Colonic mucosa (tissue), 4 donors: ENCODE data around the gene ARHGAP12. TPM values are rescaled to one million over a fixed set of nuclear protein-coding genes. Genes with fewer than 3 reads are reported as not detected.

Source experiments
- DNase-seq: peaks from one replicate; pipeline ENCODE4 v3.0.0-alpha.2; 2020
- H3K27ac ChIP-seq: fragments of 200-600 bp; one replicate; pipeline ENCODE4 v1.8.0; 2021
- H3K27me3 ChIP-seq: fragments of 200-600 bp; one replicate; pipeline ENCODE4 v1.8.0; 2021
- H3K36me3 ChIP-seq: fragments of 200-600 bp; one replicate; pipeline ENCODE4 v1.8.0; 2021
- H3K4me1 ChIP-seq: fragments of 200-600 bp; one replicate; pipeline ENCODE4 v1.8.0; 2021; ENCODE audit warnings: mild to moderate bottlenecking
- H3K4me3 ChIP-seq: fragments of 200-600 bp; one replicate; pipeline ENCODE4 v1.8.0; 2021
- H3K9ac ChIP-seq, 2 donors: one replicate each; pipeline ENCODE4 v1.7.0; 2013; ENCODE audit warnings: control low read depth in 2 of 2, low read depth in 2 of 2, low read length in 2 of 2
- H3K9me3 ChIP-seq: fragments of 200-600 bp; one replicate; pipeline ENCODE4 v1.8.0; 2021
- CTCF ChIP-seq: fragments of 200-600 bp; IDR thresholded peaks from one replicate; pipeline ENCODE4 v1.8.0; 2022; ENCODE audit warnings: antibody characterized with exemption, mild to moderate bottlenecking
- intact Hi-C: fragments of 100-400 bp; cut with DNase I; formaldehyde crosslinking; loops from one replicate; pipeline ENCODE4 v1.14.1; 2022
- total RNA-seq, 2 donors: library from RNA; stranded (reverse); fragmentation: NEBNext Ultra II Directional in 1 of 2; extraction: Animal tissue kit (Norgen Biotek cat#: 25700) in 1 of 2; gene quantifications; one replicate each; pipeline ENCODE4 v1.2.1, GENCODE V29; 2021
- donor health status: healthy.
- donor health status: DM: no; HTN: no; CAD: no.
- donor health status: DM: no; HTN: no; CAD: no.

The ARHGAP12 gene
- total RNA-seq, 2 donors from 2014 or later: 25.1 to 43.9 TPM

DNA sequence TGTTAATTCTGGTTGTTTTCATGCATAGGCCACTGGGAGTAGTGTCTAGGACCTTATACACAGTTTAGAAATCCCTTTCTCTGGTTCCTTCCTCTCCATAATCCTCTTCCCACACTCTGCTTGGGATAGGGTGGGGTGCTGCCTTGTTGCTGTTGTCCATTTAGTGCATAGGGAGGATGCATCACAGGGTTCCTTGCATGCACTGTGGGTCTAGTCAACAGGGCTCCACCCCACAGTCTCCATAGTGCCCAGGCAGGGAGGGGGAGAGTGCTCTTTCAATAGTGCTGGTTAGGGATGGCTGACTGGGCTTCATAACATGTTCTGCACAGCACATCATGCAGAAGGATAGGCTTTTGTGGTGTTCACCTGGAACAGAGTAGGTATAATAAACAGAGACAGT, 81.1 kb downstream of the ARHGAP12 start:
- H3K36me3 ChIP-seq: no peaks in the 10 kb centered on the region
- intact Hi-C loops: loop anchor here (10.0 kb wide), 1 partner anchor 187 kb away; no protein-coding TSS in a partner anchor
- H3K4me1 ChIP-seq: no peaks in the 10 kb centered on the region
- H3K27me3 ChIP-seq: no peaks in the 10 kb centered on the region
- DNase-seq: no peak
- no peak overlapping the region for H3K27ac ChIP-seq
- H3K4me3 ChIP-seq: no peak overlapping the region
- no peak overlapping the region for H3K9ac ChIP-seq
- H3K9me3 ChIP-seq: no peaks in the 10 kb centered on the region
- no peak for TF ChIP-seq CTCF

DNA sequence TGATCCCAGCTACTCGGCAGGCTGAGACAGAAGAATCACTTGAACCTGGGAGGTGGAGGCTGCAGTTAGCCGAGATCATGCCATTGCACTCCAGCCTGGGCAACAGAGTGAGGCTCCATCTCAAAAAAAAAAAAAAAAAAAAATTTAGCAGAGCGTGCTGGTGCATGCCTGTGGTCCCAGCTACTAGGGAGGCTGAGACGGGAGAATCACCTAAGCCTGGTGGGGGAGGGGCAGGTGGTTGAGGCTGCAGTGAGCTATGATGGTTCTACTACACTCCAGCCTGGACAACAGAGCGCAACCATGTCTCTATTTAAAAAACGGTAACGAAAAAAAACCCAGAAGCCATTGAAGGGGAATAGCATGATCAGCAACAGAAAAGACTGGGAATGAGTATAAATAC, 89.9 kb downstream of the ARHGAP12 start:
- no peak for TF ChIP-seq CTCF
- DNase-seq: no peak
- intact Hi-C loops: no loop called here
- Histone ChIP-seq H3K9me3 (no peaks in the 10 kb centered on the region), H3K36me3 (no peaks in the 10 kb centered on the region), H3K27ac (no peak overlapping the region), H3K4me1 (no peaks in the 10 kb centered on the region), H3K27me3 (no peaks in the 10 kb centered on the region), H3K9ac (no peak overlapping the region), H3K4me3 (no peak overlapping the region)

DNA sequence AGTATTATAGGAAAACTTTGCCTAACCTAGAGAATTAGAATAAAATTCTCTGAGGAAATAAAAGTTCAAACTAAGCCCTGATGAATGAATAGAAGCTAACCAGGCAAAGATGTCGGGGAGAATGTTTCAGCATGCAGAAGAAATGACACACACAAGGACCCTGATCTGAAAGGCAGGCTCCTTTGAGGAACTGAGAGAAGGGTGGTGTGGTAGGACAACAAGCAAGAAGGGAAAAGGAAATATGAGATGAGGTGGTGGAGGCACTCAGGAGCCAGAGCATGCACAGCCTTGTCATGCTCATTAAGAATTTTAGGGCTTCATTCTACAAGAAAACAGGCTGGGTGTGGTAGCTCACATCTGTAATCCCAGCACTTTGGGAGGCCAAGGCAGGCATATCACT, 90.6 kb downstream of the ARHGAP12 start:
- Histone ChIP-seq H3K27me3 (no peaks in the 10 kb centered on the region), H3K36me3 (no peaks in the 10 kb centered on the region), H3K27ac (no peak overlapping the region), H3K4me1 (no peaks in the 10 kb centered on the region), H3K9me3 (no peaks in the 10 kb centered on the region), H3K9ac (no peak overlapping the region), H3K4me3 (no peak overlapping the region)
- DNase-seq: no peak
- no peak for TF ChIP-seq CTCF
- intact Hi-C loops: no loop called here

GRCh38 chr10:31836569-31837406, 91.8 kb downstream of the ARHGAP12 start:
- intact Hi-C loops: no loop called here
- Histone ChIP-seq H3K36me3 (no peaks in the 10 kb centered on the region), H3K27ac (no peak overlapping the region), H3K9ac (no peak overlapping the region), H3K9me3 (no peaks in the 10 kb centered on the region), H3K4me1 (no peaks in the 10 kb centered on the region), H3K27me3 (no peaks in the 10 kb centered on the region), H3K4me3 (no peak overlapping the region)
- peak; percentile 47 for TF ChIP-seq CTCF
- DNase-seq: no peak

- H3K9ac ChIP-seq: no peak overlapping the region
- intact Hi-C loops: no loop called here
- no peak overlapping the region for H3K27ac ChIP-seq
- H3K4me1 ChIP-seq: no peaks in the 10 kb centered on the region
- no peaks in the 10 kb centered on the region for H3K27me3 ChIP-seq
- no peak overlapping the region for H3K4me3 ChIP-seq
- TF ChIP-seq CTCF: no peak
- no peaks in the 10 kb centered on the region for H3K9me3 ChIP-seq
- no peaks in the 10 kb centered on the region for H3K36me3 ChIP-seq
- no peak for DNase-seq
Measured at GRCh38 chr10:31833753-31834152, 94.9 kb downstream of the ARHGAP12 start.
